Activated CD8-positive, alpha-beta memory T cell treated with anti-CD3 and anti-CD28 coated beads for 1 hour (primary cell): ENCODE results near the gene TCEA2.

Experiments used
- DNase-seq, 2 donors: peaks; one replicate each; pipeline ENCODE4 v3.0.0-alpha.2; 2020; ENCODE audit warnings: low read depth in 1 of 2; ENCODE audit errors: extremely low read depth in 1 of 2

Gene TCEA2

GRCh38 chr20:64063389-64064144, 569 bp downstream of the TCEA2 start:
- no peak for DNase-seq

GRCh38 chr20:64064145-64064698, 1.2 kb downstream of the TCEA2 start:
- DNase-seq, result no peak

GRCh38 chr20:64065062-64065973, 2.3 kb downstream of the TCEA2 start:
- DNase-seq, result no peak

- no peak for DNase-seq
Measured at GRCh38 chr20:64065974-64066343, 3.0 kb downstream of the TCEA2 start.

DNA sequence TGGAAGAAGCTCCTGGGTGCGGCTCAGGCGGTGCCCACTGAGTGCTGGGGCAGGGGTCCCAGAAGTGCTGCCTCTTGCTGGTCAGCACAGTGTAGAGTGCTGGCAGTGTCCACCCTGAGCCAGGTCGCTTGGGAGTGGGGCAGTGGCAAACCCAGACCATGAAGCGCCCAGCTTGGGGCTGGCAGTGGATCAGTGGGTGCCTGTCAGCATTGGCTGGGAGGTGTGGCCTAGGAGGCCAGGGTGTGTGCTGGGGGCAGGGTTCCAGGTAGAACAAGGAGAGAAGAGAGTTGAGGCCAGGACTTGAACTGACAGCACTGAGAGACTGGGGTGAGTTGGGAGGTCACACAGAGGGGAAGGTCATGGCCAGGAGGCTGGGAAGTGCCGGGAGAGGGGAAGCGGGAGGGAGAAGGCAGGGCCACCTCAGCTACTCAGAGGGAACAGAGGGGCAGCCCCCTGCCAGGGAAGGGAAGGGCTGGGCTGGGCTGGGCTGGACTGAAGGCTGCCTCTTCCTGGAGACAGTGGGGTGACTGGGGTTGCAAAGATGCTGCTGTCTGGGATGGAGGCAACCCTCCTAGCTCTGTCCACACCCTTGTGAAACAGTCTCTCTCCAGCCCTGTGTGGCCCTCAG, 4.1 kb downstream of the TCEA2 start:
- DNase-seq, result no peak

DNA sequence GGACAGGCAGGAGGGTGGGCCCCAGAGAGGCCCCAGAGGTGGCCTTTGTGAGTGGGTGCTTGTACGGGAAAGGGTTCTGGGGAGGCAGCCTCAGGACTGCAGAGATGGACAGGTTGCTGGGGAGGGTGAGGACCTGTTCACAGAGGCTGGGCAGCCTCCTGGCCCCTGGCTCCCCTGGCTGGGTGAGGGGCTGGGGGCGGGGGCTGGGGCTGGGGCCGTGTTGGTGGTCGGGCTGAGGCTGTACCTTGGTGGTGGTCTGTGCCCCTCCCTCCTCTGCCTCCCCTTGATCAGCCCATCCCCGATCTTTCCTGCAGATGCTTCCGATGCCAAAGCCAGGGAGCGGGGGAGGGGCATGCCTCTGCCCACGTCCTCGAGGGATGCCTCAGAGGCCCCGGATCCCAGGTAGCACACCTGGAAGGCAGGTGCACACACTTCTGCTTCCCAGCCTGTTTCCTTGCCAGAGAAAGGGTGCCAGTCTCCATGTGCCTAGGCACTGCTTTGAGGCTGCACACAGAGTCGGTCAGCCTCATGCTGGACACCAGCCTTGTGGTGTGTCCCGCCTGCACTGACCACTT, 4.8 kb downstream of the TCEA2 start:
- DNase-seq, result no peak

GRCh38 chr20:64068386-64069208, 5.6 kb downstream of the TCEA2 start:
- DNase-seq, result no peak

DNA sequence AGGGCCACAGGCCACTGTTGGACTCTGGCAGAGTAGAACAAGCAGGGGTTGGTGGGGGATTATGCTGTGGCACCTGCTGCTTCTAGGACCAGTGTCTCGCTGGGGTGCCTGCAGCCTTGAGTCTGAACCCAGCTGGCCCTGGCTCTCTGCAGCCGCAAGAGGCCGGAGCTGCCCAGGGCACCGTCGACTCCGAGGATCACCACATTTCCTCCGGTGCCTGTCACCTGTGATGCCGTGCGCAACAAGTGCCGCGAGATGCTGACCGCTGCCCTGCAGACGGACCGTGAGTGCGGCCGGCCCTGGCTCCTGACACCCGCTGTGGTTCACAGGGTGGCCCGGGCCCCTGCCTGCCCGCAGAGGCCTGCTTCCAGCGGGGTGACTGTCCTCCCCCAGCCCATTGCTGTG, 6.2 kb downstream of the TCEA2 start:
- no peak for DNase-seq

DNA sequence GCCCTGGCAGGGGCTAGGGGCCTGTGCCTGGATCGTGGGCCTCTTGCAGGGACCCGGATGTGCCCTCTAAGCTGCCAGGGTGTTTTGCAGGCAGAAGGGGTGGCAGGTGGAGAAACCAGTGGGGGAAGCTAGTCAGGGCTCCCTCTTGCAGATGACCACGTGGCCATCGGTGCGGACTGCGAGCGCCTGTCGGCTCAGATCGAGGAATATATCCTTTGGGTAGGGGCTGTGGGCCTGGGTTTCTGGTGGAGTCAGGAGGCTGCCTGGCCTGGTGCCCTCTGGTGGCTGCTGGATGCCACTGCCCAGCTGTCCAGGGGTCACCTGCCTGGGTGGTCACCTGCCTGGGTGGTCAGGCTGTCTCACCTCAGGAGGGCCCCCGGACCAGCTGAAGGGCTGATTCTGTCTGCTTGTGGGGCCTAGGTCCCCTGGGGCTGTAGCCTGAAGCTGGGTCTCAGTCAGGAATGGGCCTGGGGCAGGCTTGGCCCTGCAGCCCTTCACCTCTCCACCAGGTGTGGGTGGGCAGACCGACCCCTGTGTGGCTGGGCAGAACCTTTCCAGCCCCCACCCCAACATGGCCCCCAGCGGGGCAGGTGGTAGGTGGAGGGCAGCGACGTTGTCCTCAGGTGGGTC, 6.7 kb downstream of the TCEA2 start:
- no peak for DNase-seq

DNA sequence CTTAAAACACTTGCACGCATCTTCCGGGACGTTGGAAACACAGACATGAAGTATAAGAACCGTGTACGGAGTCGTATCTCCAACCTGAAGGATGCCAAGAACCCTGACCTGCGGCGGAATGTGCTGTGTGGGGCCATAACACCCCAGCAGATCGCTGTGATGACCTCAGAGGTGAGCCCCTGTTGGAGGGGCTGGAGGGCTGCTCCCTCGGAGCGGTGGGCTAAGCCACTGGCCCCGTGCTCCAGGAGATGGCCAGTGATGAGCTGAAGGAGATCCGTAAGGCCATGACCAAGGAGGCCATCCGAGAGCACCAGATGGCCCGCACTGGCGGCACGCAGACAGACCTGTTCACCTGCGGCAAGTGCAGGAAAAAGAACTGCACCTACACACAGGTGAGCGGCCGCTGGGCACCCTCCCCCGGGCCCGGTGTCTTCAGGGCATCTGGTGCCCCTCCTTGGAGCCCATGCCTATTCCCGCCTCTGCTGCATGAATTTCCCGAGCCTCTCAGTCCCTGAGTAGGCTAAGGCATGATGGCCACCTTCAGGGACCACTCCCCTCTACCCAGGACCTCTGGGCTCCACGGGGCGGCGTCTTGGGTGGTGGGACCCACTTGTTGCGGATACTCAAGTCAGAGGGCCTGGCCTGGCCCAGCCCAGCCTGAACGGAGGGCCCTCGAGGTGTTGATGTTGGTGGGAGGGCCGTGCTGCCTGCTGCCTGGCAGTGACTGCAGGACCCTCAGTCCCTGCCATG, 7.4 kb downstream of the TCEA2 start:
- no peak for DNase-seq

DNA sequence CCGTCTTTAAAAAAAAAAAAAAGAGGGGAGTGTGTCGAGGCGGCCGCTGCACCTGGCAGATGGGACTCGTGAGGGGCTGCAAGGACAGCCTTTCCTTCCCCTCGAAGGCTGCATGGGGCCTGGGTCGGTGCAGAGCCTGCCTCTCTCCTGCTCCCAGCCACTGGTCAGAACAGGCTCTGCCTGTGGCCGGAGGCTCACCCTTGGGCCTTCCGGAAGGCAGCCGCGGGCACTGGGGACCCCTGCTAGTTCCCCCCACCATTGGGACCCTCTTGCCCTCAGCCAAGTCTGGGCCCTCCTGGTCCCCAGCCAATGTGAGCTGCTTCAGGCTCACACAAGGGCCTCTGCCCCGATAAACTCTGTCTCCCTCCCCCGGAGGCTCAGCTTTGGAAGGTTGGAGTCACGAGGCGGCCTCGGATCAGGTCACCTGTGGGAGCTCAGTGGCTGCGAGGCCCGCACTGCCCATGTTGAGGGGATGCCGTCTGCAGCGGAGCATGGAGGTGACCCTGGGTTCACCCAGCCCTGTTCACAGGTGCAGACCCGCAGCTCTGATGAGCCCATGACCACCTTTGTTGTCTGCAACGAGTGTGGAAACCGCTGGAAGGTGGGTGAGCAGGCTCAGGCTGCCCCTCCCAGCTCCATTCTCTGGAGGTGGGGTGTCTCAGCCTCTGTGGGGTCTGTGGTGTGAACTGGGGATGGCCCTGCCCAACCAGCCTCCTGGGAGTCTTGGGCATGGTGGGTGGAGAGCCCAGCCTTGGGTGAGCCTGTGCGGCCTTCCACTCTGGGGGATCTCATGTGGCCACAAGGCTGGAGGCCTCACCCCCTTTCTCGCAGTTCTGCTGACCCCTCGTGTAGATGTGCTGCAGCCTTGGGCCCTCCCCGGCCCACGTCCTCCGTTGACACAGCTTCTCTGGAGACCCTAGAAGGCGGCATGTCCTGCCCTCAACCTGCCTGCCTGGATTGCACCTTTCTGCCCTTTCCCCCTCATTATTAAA, 8.6 kb downstream of the TCEA2 start:
- no peak for DNase-seq

- no peak for DNase-seq
Measured at GRCh38 chr20:64072498-64073063, 9.6 kb downstream of the TCEA2 start.

- no peak for DNase-seq
Measured at GRCh38 chr20:64073476-64074183, 10.6 kb downstream of the TCEA2 start.

- no peak for DNase-seq
Measured at GRCh38 chr20:64074184-64074789, 11.3 kb downstream of the TCEA2 start.

- no peak for DNase-seq
Measured at GRCh38 chr20:64074963-64075362, 12.0 kb downstream of the TCEA2 start.

DNA sequence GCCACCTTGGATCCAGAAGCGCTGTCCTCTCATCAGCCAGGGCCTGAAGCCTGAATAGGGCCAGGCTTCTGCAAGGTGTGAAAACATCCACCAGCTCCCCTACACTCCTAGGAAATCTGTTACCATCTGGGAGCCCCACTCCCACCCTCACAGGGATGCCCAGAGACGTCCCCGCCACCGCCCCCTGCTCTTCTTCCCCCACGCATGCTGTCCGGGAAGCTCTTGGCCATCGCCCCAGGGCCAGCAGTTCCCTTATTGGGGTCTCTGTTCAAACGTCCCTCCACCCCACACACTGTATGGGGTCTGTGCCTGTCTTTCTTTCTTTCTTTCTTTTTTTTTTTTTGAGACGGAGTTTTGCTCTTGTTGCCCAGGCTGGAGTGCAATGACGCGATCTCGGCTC, 12.6 kb downstream of the TCEA2 start:
- DNase-seq, result no peak
